Activated naive CD4-positive, alpha-beta T cell (primary cell): ENCODE measurements around the gene PEF1.
A peak's percentile ranks its signal among the peaks of the same experiment; 100 is the strongest.

Experiments
- DNase-seq, 4 experiments: peaks; one replicate each; lab custom pipeline; 2025; lab: John Stamatoyannopoulos, UW

Gene PEF1

GRCh38 chr1:31653717-31654473 lies 9.2 kb upstream of the PEF1 start:
- DNase-seq, result no peak

GRCh38 chr1:31652891-31653499 lies 8.3 kb upstream of the PEF1 start:
- no peak for DNase-seq

GRCh38 chr1:31651766-31652165 lies 7.1 kb upstream of the PEF1 start:
- no peak for DNase-seq

GRCh38 chr1:31651089-31651420 lies 6.4 kb upstream of the PEF1 start:
- DNase-seq, result no peak

GRCh38 chr1:31650161-31651088 lies 5.7 kb upstream of the PEF1 start:
- DNase-seq, result no peak

- DNase-seq, result no peak
Observed at GRCh38 chr1:31648641-31649357, 4.1 kb upstream of the PEF1 start.

GRCh38 chr1:31648190-31648589 lies 3.5 kb upstream of the PEF1 start:
- no peak for DNase-seq

- no peak for DNase-seq
Observed at GRCh38 chr1:31647106-31647505, 2.4 kb upstream of the PEF1 start.

GRCh38 chr1:31646259-31646960 lies 1.7 kb upstream of the PEF1 start:
- DNase-seq, result no peak

GRCh38 chr1:31645274-31645568 lies 545 bp upstream of the PEF1 start:
- no peak for DNase-seq

GRCh38 chr1:31643976-31644559 lies 608 bp downstream of the PEF1 start:
- peak in 1 of 4 experiments; percentile 54 for DNase-seq

- no peak for DNase-seq
Observed at GRCh38 chr1:31642897-31643296, 1.8 kb downstream of the PEF1 start.

- DNase-seq, result no peak
Observed at GRCh38 chr1:31642366-31642765, 2.3 kb downstream of the PEF1 start.

GRCh38 chr1:31640964-31641363 lies 3.7 kb downstream of the PEF1 start:
- DNase-seq, result no peak

- no peak for DNase-seq
Observed at GRCh38 chr1:31640179-31640578, 4.5 kb downstream of the PEF1 start.

GRCh38 chr1:31639543-31639942 lies 5.1 kb downstream of the PEF1 start:
- no peak for DNase-seq

- no peak for DNase-seq
Observed at GRCh38 chr1:31637915-31638673, 6.6 kb downstream of the PEF1 start.

- DNase-seq, result no peak
Observed at GRCh38 chr1:31633117-31633516, 11.6 kb downstream of the PEF1 start.

- no peak for DNase-seq
Observed at GRCh38 chr1:31632649-31633048, 12.0 kb downstream of the PEF1 start.

- no peak for DNase-seq
Observed at GRCh38 chr1:31628931-31629556, 15.6 kb downstream of the PEF1 start.
